SK-N-SH (cell line): ENCODE measurements around the gene RSPO4. TPM values are rescaled to one million over a fixed set of nuclear protein-coding genes. Genes with fewer than 3 reads are reported as not detected.
A peak's percentile ranks its signal among the peaks of the same experiment; 100 is the strongest.

Source experiments
- CTCF ChIA-PET: fragments of 300-600, 350-600 bp; formaldehyde crosslinking; extraction: SDS; loops from one replicate; lab custom pipeline; 2021; lab: Yijun Ruan, JAX
- POLR2A ChIA-PET: fragments of 350-600 bp; sonication (Branson Sonifier 250); formaldehyde crosslinking; extraction: SDS; loops from one replicate; lab custom pipeline; 2020; ENCODE audit warnings: antibody characterized with exemption, inconsistent platforms; lab: Yijun Ruan, JAX
- DNase-seq: peaks from one replicate; pipeline ENCODE4 v3.0.0; 2012
- H2AFZ ChIP-seq: fragments of 200-600 bp; sonication (generic); 2 replicates; pipeline ENCODE4 v1.8.1; 2016; ENCODE audit warnings: antibody characterized with exemption, mild to moderate bottlenecking, low read depth
- H3F3A ChIP-seq: fragments of 200-600 bp; sonication (generic); replicated peaks from 2 replicates; pipeline ENCODE3; 2016; ENCODE audit warnings: antibody characterized with exemption, mild to moderate bottlenecking; ENCODE audit not compliant: insufficient read depth
- H3K27ac ChIP-seq, 2 experiments: fragments of 200-500 bp in 1 of 2; fragments of 200-600 bp in 1 of 2; sonication (Bioruptor generic) in 1 of 2; sonication (generic), shearing (Covaris generic) in 1 of 2; 2 replicates each; pipeline versions ENCODE4 v1.5.1 to v1.6.1; 2014 to 2016; ENCODE audit warnings: low read depth in 2 of 2, inconsistent platforms in 1 of 2, low read length in 1 of 2, mild to moderate bottlenecking in 1 of 2, mixed read lengths in 1 of 2
- H3K27me3 ChIP-seq: fragments of 200-600 bp; sonication (generic), shearing (Covaris generic); 2 replicates; pipeline ENCODE4 v1.6.1; 2016; ENCODE audit warnings: mixed run types; ENCODE audit not compliant: insufficient read depth
- H3K36me3 ChIP-seq, 2 experiments: fragments of 200-500 bp in 1 of 2; fragments of 200-600 bp in 1 of 2; sonication (Bioruptor generic) in 1 of 2; sonication (generic) in 1 of 2; replicated peaks in 1 of 2; 2 replicates each; pipeline versions ENCODE3 to v1.5.1; 2014 to 2016; ENCODE audit warnings: low read length in 1 of 2, mild to moderate bottlenecking in 1 of 2; ENCODE audit not compliant: insufficient read depth in 2 of 2, control insufficient read depth in 1 of 2
- H3K4me1 ChIP-seq, 2 experiments: fragments of 200-500 bp in 1 of 2; fragments of 200-600 bp in 1 of 2; sonication (Bioruptor generic) in 1 of 2; sonication (generic), shearing (Covaris generic) in 1 of 2; 2 replicates each; pipeline versions ENCODE4 v1.5.1 to v1.6.1; 2014 to 2016; ENCODE audit warnings: low read depth in 1 of 2, low read length in 1 of 2, mixed run types in 1 of 2; ENCODE audit not compliant: insufficient read depth in 2 of 2, control insufficient read depth in 1 of 2
- H3K4me2 ChIP-seq: fragments of 200-600 bp; sonication (generic), shearing (Covaris generic); 2 replicates; pipeline ENCODE4 v1.6.1; 2017; ENCODE audit warnings: mixed run types
- H3K4me3 ChIP-seq, 2 experiments: fragments of 200-500 bp in 1 of 2; fragments of 200-600 bp in 1 of 2; sonication (Bioruptor generic) in 1 of 2; sonication (generic), shearing (Covaris generic) in 1 of 2; 2 replicates each; pipeline versions ENCODE4 v1.5.1 to v1.8.1; 2014 to 2016; ENCODE audit warnings: low read depth in 2 of 2, inconsistent platforms in 1 of 2, low read length in 1 of 2, mild to moderate bottlenecking in 1 of 2, mixed read lengths in 1 of 2, moderate library complexity in 1 of 2
- H3K79me2 ChIP-seq: fragments of 200-600 bp; sonication (generic); 2 replicates; pipeline ENCODE4 v1.8.1; 2017; ENCODE audit warnings: mild to moderate bottlenecking; ENCODE audit not compliant: insufficient read depth
- H3K9ac ChIP-seq: fragments of 200-600 bp; sonication (generic); 2 replicates; pipeline ENCODE4 v1.6.1; 2017; ENCODE audit warnings: mixed run types
- H3K9me2 ChIP-seq: fragments of 200-600 bp; sonication (generic); 2 replicates; pipeline ENCODE4 v1.6.1; 2017; ENCODE audit warnings: mixed run types
- H3K9me3 ChIP-seq: fragments of 200-600 bp; sonication (generic); 2 replicates; pipeline ENCODE4 v1.6.1; 2017; ENCODE audit warnings: mixed run types, mild to moderate bottlenecking, moderate library complexity
- H4K20me1 ChIP-seq: fragments of 200-600 bp; sonication (generic); 2 replicates; pipeline ENCODE4 v1.6.1; 2017; ENCODE audit warnings: mild to moderate bottlenecking, mixed run types; ENCODE audit not compliant: insufficient read depth
- FOSL2 ChIP-seq: IDR thresholded peaks from 2 replicates; pipeline ENCODE4 v1.4.0; 2012; ENCODE audit warnings: low read depth, mild to moderate bottlenecking, moderate library complexity, borderline replicate concordance
- FOXJ3 ChIP-seq: sonication (generic); formaldehyde crosslinking; IDR thresholded peaks from 2 replicates; pipeline ENCODE4 v1.5.1; 2020; ENCODE audit warnings: mild to moderate bottlenecking, missing genetic modification reagents
- FOXM1 ChIP-seq: IDR thresholded peaks from 2 replicates; pipeline ENCODE4 v1.4.0; 2012; ENCODE audit warnings: low read depth, mild to moderate bottlenecking
- GATA2 ChIP-seq: sonication (generic); formaldehyde crosslinking; IDR thresholded peaks from 2 replicates; pipeline ENCODE4 v1.5.0; 2020; ENCODE audit warnings: mild to moderate bottlenecking, missing genetic modification reagents
- JUND ChIP-seq: IDR thresholded peaks from 2 replicates; pipeline ENCODE4 v1.4.0; 2012
- MXI1 ChIP-seq: IDR thresholded peaks from 2 replicates; pipeline ENCODE4 v1.6.1; 2012; ENCODE audit warnings: mild to moderate bottlenecking, low read depth, low read length, improper control_type of control experiment
- NFIC ChIP-seq: IDR thresholded peaks from 2 replicates; pipeline ENCODE4 v1.4.0; 2012; ENCODE audit warnings: borderline replicate concordance
- SMC3 ChIP-seq: IDR thresholded peaks from 2 replicates; pipeline ENCODE4 v1.6.1; 2012; ENCODE audit warnings: low read depth, low read length, improper control_type of control experiment
- TCF12 ChIP-seq: IDR thresholded peaks from 2 replicates; pipeline ENCODE4 v1.4.0; 2012
- YY1 ChIP-seq: IDR thresholded peaks from 2 replicates; pipeline ENCODE4 v1.4.0; 2012; ENCODE audit warnings: low read depth, mild to moderate bottlenecking
- WGBS: methylation state at CpG from one replicate; pipeline ENCODE4 v1.1.6; 2017; ENCODE audit warnings: low lambda C conversion rate; 5-methylcytosine and 5-hydroxymethylcytosine counted together
- polyA plus RNA-seq, 3 experiments: library from polyadenylated mRNA; depleted of rRNA; stranded (reverse); fragments of >200 nt; gene quantifications; 2 replicates each; pipeline ENCODE4 v1.2.3, GENCODE V29; 2012
- TF ChIP-seq, protein P1 (sequence below): IDR thresholded peaks from 2 replicates; pipeline ENCODE4 v1.4.0; 2012; ENCODE audit warnings: low read depth, borderline replicate concordance
- TF ChIP-seq, protein P2 (sequence below): IDR thresholded peaks from 2 replicates; pipeline ENCODE4 v1.6.1; 2012; ENCODE audit warnings: mild to moderate bottlenecking, low read depth, low read length, moderate library complexity
- TF ChIP-seq, protein P3 (sequence below): fragments of 150-350 bp; IDR thresholded peaks from 2 replicates; pipeline ENCODE4 v1.6.1; 2016; ENCODE audit warnings: mild to moderate bottlenecking, low read depth, low read length

The RSPO4 gene
- polyA plus RNA-seq, 1 of the 3 experiments (the other 2 are of a cell fraction) = not detected

DNA sequence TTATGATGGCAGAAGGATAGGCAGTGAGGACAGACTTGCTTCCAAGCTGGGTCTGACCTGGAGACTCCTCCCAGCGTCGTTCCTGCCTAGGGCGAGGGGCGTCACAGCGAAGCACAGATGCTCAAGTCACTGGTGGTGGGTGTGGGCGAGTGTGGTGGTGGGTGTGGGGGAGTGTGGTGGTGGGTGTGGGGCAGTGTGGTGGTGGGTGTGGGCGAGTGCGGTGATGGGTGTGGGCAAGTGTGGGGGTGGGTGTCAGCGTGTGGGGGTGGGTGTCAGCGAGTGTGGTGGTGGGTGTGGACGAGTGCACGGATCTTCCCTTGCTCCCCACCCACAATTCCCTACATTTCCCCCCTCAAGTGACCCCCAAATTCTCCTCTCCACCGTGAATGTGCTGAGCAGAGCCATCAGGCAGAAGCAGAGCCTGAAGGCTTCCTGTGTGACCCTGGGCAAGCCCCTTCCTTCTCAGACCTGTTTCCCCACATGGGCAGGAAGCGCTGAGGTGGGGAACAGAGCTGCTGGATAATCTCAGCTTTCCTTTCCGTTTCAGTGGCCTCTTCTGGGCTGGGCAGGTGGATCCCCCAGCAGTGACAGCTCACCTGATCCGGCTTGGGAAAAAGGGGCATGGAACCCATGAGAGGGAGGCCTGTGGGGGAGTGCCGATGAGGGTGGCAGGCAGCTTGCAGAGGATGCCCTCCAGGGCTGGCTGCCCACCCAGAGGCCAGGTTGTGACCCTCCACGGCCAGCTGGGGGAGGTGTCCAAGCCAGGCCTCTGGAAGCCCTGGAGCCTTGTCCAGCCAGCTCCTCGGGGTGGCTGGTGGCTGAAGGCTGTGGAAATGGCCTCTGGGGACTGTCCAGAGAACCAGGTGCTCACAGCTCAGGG lies 42.9 kb downstream of the RSPO4 start:
- peaks cover 0 to 3% of the 10 kb centered on the region in 2 experiments; a peak in 1 of 4 replicates for H3K4me1 ChIP-seq
- peaks cover 6% of the 10 kb centered on the region for H3K27me3 ChIP-seq
- DNase-seq = peak; percentile 41
- no peak for TF ChIP-seq FOXJ3 (CRISPR knock-in tag)
- no peak for TF ChIP-seq FOSL2
- no peak for TF ChIP-seq GATA2 (CRISPR knock-in tag)
- no peak for TF ChIP-seq NFIC
- no peak for TF ChIP-seq MXI1
- TF ChIP-seq TCF12 = no peak
- TF ChIP-seq, protein P1, sequence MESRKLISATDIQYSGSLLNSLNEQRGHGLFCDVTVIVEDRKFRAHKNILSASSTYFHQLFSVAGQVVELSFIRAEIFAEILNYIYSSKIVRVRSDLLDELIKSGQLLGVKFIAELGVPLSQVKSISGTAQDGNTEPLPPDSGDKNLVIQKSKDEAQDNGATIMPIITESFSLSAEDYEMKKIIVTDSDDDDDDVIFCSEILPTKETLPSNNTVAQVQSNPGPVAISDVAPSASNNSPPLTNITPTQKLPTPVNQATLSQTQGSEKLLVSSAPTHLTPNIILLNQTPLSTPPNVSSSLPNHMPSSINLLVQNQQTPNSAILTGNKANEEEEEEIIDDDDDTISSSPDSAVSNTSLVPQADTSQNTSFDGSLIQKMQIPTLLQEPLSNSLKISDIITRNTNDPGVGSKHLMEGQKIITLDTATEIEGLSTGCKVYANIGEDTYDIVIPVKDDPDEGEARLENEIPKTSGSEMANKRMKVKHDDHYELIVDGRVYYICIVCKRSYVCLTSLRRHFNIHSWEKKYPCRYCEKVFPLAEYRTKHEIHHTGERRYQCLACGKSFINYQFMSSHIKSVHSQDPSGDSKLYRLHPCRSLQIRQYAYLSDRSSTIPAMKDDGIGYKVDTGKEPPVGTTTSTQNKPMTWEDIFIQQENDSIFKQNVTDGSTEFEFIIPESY = no peak
- no peak for TF ChIP-seq JUND
- TF ChIP-seq, protein P2, sequence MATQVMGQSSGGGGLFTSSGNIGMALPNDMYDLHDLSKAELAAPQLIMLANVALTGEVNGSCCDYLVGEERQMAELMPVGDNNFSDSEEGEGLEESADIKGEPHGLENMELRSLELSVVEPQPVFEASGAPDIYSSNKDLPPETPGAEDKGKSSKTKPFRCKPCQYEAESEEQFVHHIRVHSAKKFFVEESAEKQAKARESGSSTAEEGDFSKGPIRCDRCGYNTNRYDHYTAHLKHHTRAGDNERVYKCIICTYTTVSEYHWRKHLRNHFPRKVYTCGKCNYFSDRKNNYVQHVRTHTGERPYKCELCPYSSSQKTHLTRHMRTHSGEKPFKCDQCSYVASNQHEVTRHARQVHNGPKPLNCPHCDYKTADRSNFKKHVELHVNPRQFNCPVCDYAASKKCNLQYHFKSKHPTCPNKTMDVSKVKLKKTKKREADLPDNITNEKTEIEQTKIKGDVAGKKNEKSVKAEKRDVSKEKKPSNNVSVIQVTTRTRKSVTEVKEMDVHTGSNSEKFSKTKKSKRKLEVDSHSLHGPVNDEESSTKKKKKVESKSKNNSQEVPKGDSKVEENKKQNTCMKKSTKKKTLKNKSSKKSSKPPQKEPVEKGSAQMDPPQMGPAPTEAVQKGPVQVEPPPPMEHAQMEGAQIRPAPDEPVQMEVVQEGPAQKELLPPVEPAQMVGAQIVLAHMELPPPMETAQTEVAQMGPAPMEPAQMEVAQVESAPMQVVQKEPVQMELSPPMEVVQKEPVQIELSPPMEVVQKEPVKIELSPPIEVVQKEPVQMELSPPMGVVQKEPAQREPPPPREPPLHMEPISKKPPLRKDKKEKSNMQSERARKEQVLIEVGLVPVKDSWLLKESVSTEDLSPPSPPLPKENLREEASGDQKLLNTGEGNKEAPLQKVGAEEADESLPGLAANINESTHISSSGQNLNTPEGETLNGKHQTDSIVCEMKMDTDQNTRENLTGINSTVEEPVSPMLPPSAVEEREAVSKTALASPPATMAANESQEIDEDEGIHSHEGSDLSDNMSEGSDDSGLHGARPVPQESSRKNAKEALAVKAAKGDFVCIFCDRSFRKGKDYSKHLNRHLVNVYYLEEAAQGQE = no peak
- no peak for TF ChIP-seq SMC3
- no peak for TF ChIP-seq YY1
- TF ChIP-seq FOXM1 = no peak
- TF ChIP-seq, protein P3, sequence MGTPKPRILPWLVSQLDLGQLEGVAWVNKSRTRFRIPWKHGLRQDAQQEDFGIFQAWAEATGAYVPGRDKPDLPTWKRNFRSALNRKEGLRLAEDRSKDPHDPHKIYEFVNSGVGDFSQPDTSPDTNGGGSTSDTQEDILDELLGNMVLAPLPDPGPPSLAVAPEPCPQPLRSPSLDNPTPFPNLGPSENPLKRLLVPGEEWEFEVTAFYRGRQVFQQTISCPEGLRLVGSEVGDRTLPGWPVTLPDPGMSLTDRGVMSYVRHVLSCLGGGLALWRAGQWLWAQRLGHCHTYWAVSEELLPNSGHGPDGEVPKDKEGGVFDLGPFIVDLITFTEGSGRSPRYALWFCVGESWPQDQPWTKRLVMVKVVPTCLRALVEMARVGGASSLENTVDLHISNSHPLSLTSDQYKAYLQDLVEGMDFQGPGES = no peak
- no peaks in the 10 kb centered on the region for H4K20me1 ChIP-seq
- H3K9ac ChIP-seq = no peak overlapping the region
- ChIA-PET CTCF (interaction anchor here (0.9 to 9.3 kb wide), 9 partner anchors 12 to 252 kb away, joined by 3 to 267 read pairs (median 4); partner anchors contain the start of gene PSMF1), POLR2A (no interaction called here)
- H3K4me2 ChIP-seq = no peak overlapping the region
- H3F3A ChIP-seq = no peaks in the 10 kb centered on the region
- no peaks in the 10 kb centered on the region for H3K9me2 ChIP-seq
- H3K27ac ChIP-seq = no peak overlapping the region
- no peak overlapping the region for H3K4me3 ChIP-seq
- H2AFZ ChIP-seq = no peak overlapping the region
- 58% methylated on average over 10 of the region's 19 CpGs for WGBS
- H3K9me3 ChIP-seq = no peaks in the 10 kb centered on the region
- H3K36me3 ChIP-seq = no peaks in the 10 kb centered on the region
- H3K79me2 ChIP-seq = no peaks in the 10 kb centered on the region
